ENCODE results near the gene ADAT1. TPM values are rescaled to one million over a fixed set of nuclear protein-coding genes. Genes with fewer than 3 reads are reported as not detected.

Gene ADAT1
- total and polyA plus RNA-seq, 2 donors (not counting 1 experiment from before 2014, with no cell fraction given): 28.4 to 71.2 TPM

DNA sequence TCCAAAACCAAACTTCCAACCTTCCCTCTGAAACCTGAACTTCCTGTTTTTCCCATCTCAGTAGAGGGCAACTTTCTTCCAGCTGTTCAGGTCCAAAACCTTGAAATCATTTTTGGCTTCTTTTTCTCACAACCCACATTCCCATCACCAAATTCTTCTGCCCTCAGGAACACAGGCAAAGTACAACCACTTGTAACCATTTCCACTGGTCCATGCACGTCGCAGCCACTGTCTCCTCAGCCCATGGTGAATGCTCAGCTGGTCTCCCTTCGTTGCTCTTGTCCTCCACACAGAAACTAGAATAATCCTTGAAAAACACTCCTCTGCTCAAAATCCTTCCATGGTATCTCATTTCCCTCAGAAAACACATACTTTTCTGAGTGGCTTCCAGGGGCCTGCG lies 3.7 kb upstream of the ADAT1 start:
- peaks cover 1 to 57% of the 10 kb centered on the region in 2 experiments for H3K36me3 ChIP-seq (replicated peaks in 1 of 2; ENCODE audit: control extremely low read depth in 1 of 2, control insufficient read depth in 1 of 2, extremely low read depth in 1 of 2, insufficient read depth in 2 of 2, low read length in 1 of 2)

DNA sequence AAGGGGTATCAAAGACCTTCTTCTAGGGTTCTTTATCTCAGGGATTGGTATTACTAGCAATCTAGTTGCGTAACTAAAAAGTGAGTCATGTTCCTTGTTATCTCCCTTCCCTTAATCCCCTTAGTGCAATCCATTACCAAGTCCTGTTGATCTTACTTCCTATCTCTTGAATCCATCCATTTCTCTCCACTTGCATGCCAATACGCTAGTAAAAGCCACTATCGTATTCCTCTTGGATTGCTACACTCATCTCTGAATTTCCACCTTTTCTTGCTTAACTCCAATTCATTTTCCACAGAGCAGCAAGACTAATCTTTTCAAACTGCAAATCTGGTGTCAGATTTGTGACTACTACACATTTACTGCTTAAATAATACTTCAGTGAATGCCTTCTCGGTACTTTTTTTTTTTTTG lies 1.8 kb upstream of the ADAT1 start:
- intact Hi-C loops (cut with micrococcal nuclease): no loop called here
- POLR2A ChIA-PET: no interaction called here

More for the DNA sequence above, 3.7 kb upstream of the ADAT1 start:
- Histone ChIP-seq H3K4me2 (replicated peaks; ENCODE audit: low read depth, low read length, poor library complexity, severe bottlenecking) (no peak overlapping the region), H3K27ac (ENCODE audit: low read length in 2 of 2) (no peak overlapping the region), H3K79me2 (ENCODE audit: control insufficient read depth, insufficient read depth, low read length) (peaks cover 4% of the 10 kb centered on the region), H4K20me1 (ENCODE audit: control insufficient read depth, insufficient read depth, low read length, poor library complexity, severe bottlenecking) (no peaks in the 10 kb centered on the region), H3K4me3 (ENCODE audit: control extremely low read depth in 1 of 5, extremely low read depth in 1 of 5, insufficient read depth in 1 of 5, low read depth in 2 of 5, low read length in 4 of 5) (no peak overlapping the region), H3K27me3 (replicated peaks in 1 of 4; ENCODE audit: control extremely low read depth in 1 of 4, control insufficient read depth in 3 of 4, insufficient read depth in 4 of 4, low read length in 3 of 4) (no peaks in the 10 kb centered on the region), H3K9ac (ENCODE audit: low read length) (no peak overlapping the region), H3K9me3 (ENCODE audit: control extremely low read depth in 1 of 3, control insufficient read depth in 2 of 3, insufficient read depth in 1 of 3, low read length in 2 of 3) (no peaks in the 10 kb centered on the region), H2AFZ (ENCODE audit: insufficient read depth, low read depth, low read length, poor library complexity, severe bottlenecking) (no peak overlapping the region), H3K4me1 (ENCODE audit: control insufficient read depth in 2 of 2, insufficient read depth in 2 of 2, low read length in 2 of 2) (peaks cover 7 to 13% of the 10 kb centered on the region in 2 donors)
- ATAC-seq (ENCODE audit: low read depth) (no peak), DNase-seq (no peak)
- TF ChIP-seq, protein P1, sequence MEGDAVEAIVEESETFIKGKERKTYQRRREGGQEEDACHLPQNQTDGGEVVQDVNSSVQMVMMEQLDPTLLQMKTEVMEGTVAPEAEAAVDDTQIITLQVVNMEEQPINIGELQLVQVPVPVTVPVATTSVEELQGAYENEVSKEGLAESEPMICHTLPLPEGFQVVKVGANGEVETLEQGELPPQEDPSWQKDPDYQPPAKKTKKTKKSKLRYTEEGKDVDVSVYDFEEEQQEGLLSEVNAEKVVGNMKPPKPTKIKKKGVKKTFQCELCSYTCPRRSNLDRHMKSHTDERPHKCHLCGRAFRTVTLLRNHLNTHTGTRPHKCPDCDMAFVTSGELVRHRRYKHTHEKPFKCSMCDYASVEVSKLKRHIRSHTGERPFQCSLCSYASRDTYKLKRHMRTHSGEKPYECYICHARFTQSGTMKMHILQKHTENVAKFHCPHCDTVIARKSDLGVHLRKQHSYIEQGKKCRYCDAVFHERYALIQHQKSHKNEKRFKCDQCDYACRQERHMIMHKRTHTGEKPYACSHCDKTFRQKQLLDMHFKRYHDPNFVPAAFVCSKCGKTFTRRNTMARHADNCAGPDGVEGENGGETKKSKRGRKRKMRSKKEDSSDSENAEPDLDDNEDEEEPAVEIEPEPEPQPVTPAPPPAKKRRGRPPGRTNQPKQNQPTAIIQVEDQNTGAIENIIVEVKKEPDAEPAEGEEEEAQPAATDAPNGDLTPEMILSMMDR (IDR thresholded peaks at IDR 0.05): no peak
- TF ChIP-seq EZH2 (IDR thresholded peaks at IDR 0.05; ENCODE audit: borderline replicate concordance, insufficient read depth, low read depth, low read length, poor library complexity, severe bottlenecking): no peak
- H3K27ac Mint-ChIP-seq: no peak overlapping the region
- intact Hi-C loops (cut with micrococcal nuclease): no loop called here
- no peak overlapping the region for H3K4me3 Mint-ChIP-seq
- POLR2A ChIA-PET: interaction anchor here (0.6 kb wide), 1 partner anchor 492 kb away, joined by 3 read pairs; no protein-coding TSS in a partner anchor
- H3K27me3 Mint-ChIP-seq: no peaks in the 10 kb centered on the region
- 98% methylated on average over 4 of the region's 4 CpGs for whole genome bisulfite sequencing (ENCODE audit: insufficient coverage)
- CTCF ChIA-PET: no interaction called here
- H3K4me1 Mint-ChIP-seq: peaks cover 14% of the 10 kb centered on the region
- no peaks in the 10 kb centered on the region for H3K9me3 Mint-ChIP-seq (ENCODE audit: insufficient read depth)

More for the DNA sequence above, 1.8 kb upstream of the ADAT1 start:
- no peaks in the 10 kb centered on the region for H4K20me1 ChIP-seq (ENCODE audit: control insufficient read depth, insufficient read depth, low read length, poor library complexity, severe bottlenecking)
- no peak for ATAC-seq (ENCODE audit: low read depth)
- H3K27me3 Mint-ChIP-seq: no peaks in the 10 kb centered on the region
- H3K4me2 ChIP-seq (replicated peaks; ENCODE audit: low read depth, low read length, poor library complexity, severe bottlenecking): no peak overlapping the region
- no peak for DNase-seq
- peak overlapping the region; percentile 52 for H3K4me3 Mint-ChIP-seq
- TF ChIP-seq, protein P1 (IDR thresholded peaks at IDR 0.05): no peak
- no peak for TF ChIP-seq EZH2 (IDR thresholded peaks at IDR 0.05; ENCODE audit: borderline replicate concordance, insufficient read depth, low read depth, low read length, poor library complexity, severe bottlenecking)
- no peak overlapping the region for H3K4me3 ChIP-seq (ENCODE audit: control extremely low read depth in 1 of 5, extremely low read depth in 1 of 5, insufficient read depth in 1 of 5, low read depth in 2 of 5, low read length in 4 of 5)
- peaks cover 2 to 44% of the 10 kb centered on the region in 2 experiments for H3K36me3 ChIP-seq (replicated peaks in 1 of 2; ENCODE audit: control extremely low read depth in 1 of 2, control insufficient read depth in 1 of 2, extremely low read depth in 1 of 2, insufficient read depth in 2 of 2, low read length in 1 of 2)
- H3K4me1 ChIP-seq (ENCODE audit: control insufficient read depth in 2 of 2, insufficient read depth in 2 of 2, low read length in 2 of 2): peaks cover 12 to 27% of the 10 kb centered on the region in 2 donors
- no peaks in the 10 kb centered on the region for H3K9me3 ChIP-seq (ENCODE audit: control extremely low read depth in 1 of 3, control insufficient read depth in 2 of 3, insufficient read depth in 1 of 3, low read length in 2 of 3)
- 80% methylated on average over 3 of the region's 4 CpGs for WGBS (ENCODE audit: insufficient coverage)
- H3K79me2 ChIP-seq (ENCODE audit: control insufficient read depth, insufficient read depth, low read length): peaks cover 14% of the 10 kb centered on the region
- CTCF ChIA-PET: no interaction called here
- H3K27me3 ChIP-seq (replicated peaks in 1 of 4; ENCODE audit: control extremely low read depth in 1 of 4, control insufficient read depth in 3 of 4, insufficient read depth in 4 of 4, low read length in 3 of 4): no peaks in the 10 kb centered on the region
- no peak overlapping the region for H3K27ac Mint-ChIP-seq
- H2AFZ ChIP-seq (ENCODE audit: insufficient read depth, low read depth, low read length, poor library complexity, severe bottlenecking): no peak overlapping the region
- no peak overlapping the region for H3K27ac ChIP-seq (ENCODE audit: low read length in 2 of 2)
- H3K9me3 Mint-ChIP-seq (ENCODE audit: insufficient read depth): no peaks in the 10 kb centered on the region
- peaks cover 27% of the 10 kb centered on the region for H3K4me1 Mint-ChIP-seq
- H3K9ac ChIP-seq (ENCODE audit: low read length): no peak overlapping the region

Data from B cell (primary cell).